Measurements from ENCODE around the gene PRXL2B. TPM values are rescaled to one million over a fixed set of nuclear protein-coding genes. Genes with fewer than 3 reads are reported as not detected.

PRXL2B gene
- total RNA-seq, 1 experiment from 2014 or later: 34.8 TPM

GRCh38 chr1:2558861-2559260, 27.7 kb upstream of the PRXL2B start:
- intact Hi-C loops (cut with micrococcal nuclease; ENCODE audit: unreplicated experiment): loop anchor here (10.0 kb wide), 1 partner anchor 866 kb away; no protein-coding TSS in a partner anchor
- Histone ChIP-seq H3K9me3 (ENCODE audit: low read depth, low read length, poor library complexity, severe bottlenecking) (no peaks in the 10 kb centered on the region), H3K4me3 (ENCODE audit: low read depth, low read length, poor library complexity, severe bottlenecking) (no peak overlapping the region), H3K27ac (ENCODE audit: low read depth, low read length, poor library complexity, severe bottlenecking) (no peak overlapping the region), H3K4me1 (ENCODE audit: insufficient read depth, low read length, poor library complexity, severe bottlenecking) (peaks cover 17% of the 10 kb centered on the region), H3K27me3 (replicated peaks; ENCODE audit: insufficient read depth, low read depth, low read length, poor library complexity) (no peaks in the 10 kb centered on the region), H3K36me3 (ENCODE audit: insufficient read depth, low read length, poor library complexity, severe bottlenecking) (no peaks in the 10 kb centered on the region)
- ChIA-PET POLR2A (ENCODE audit: low non-redundant PET) (no interaction called here), CTCF (no interaction called here)
- BruUV-seq (replicated peaks): no TSS peak
- TF ChIP-seq CTCF (conservative IDR thresholded peaks at IDR 0.05; ENCODE audit: low read depth, low read length): no peak
- TF ChIP-seq EZH2 (IDR thresholded peaks at IDR 0.05; ENCODE audit: borderline replicate concordance, low read depth, low read length, poor library complexity, severe bottlenecking): no peak
- DNase-seq (ENCODE audit: low spot score): no peak

- POLR2A ChIA-PET (ENCODE audit: low non-redundant PET): no interaction called here
Observed at GRCh38 chr1:2559509-2560298, 26.9 kb upstream of the PRXL2B start.

GRCh38 chr1:2560299-2561073, 26.1 kb upstream of the PRXL2B start:
- TF ChIP-seq CTCF (conservative IDR thresholded peaks at IDR 0.05; ENCODE audit: low read depth, low read length) (no peak), EZH2 (IDR thresholded peaks at IDR 0.05; ENCODE audit: borderline replicate concordance, low read depth, low read length, poor library complexity, severe bottlenecking) (no peak)
- intact Hi-C loops (cut with micrococcal nuclease; ENCODE audit: unreplicated experiment): no loop called here
- no peak overlapping the region for H3K4me3 ChIP-seq (ENCODE audit: low read depth, low read length, poor library complexity, severe bottlenecking)
- no peak overlapping the region for H3K27ac ChIP-seq (ENCODE audit: low read depth, low read length, poor library complexity, severe bottlenecking)
- POLR2A ChIA-PET (ENCODE audit: low non-redundant PET): no interaction called here
- BruUV-seq (replicated peaks): no TSS peak
- peaks cover 13% of the 10 kb centered on the region for H3K4me1 ChIP-seq (ENCODE audit: insufficient read depth, low read length, poor library complexity, severe bottlenecking)
- no peaks in the 10 kb centered on the region for H3K27me3 ChIP-seq (replicated peaks; ENCODE audit: insufficient read depth, low read depth, low read length, poor library complexity)
- no peaks in the 10 kb centered on the region for H3K36me3 ChIP-seq (ENCODE audit: insufficient read depth, low read length, poor library complexity, severe bottlenecking)
- CTCF ChIA-PET: no interaction called here
- no peak for DNase-seq (ENCODE audit: low spot score)
- H3K9me3 ChIP-seq (ENCODE audit: low read depth, low read length, poor library complexity, severe bottlenecking): no peaks in the 10 kb centered on the region

More at GRCh38 chr1:2559509-2560298, 26.9 kb upstream of the PRXL2B start:
- Histone ChIP-seq H3K4me1 (ENCODE audit: insufficient read depth, low read length, poor library complexity, severe bottlenecking) (peaks cover 17% of the 10 kb centered on the region), H3K9me3 (ENCODE audit: low read depth, low read length, poor library complexity, severe bottlenecking) (no peaks in the 10 kb centered on the region), H3K27me3 (replicated peaks; ENCODE audit: insufficient read depth, low read depth, low read length, poor library complexity) (no peaks in the 10 kb centered on the region), H3K36me3 (ENCODE audit: insufficient read depth, low read length, poor library complexity, severe bottlenecking) (no peaks in the 10 kb centered on the region), H3K27ac (ENCODE audit: low read depth, low read length, poor library complexity, severe bottlenecking) (no peak overlapping the region), H3K4me3 (ENCODE audit: low read depth, low read length, poor library complexity, severe bottlenecking) (no peak overlapping the region)
- intact Hi-C loops (cut with micrococcal nuclease; ENCODE audit: unreplicated experiment): loop anchor here (10.0 kb wide), 1 partner anchor 865 kb away; no protein-coding TSS in a partner anchor
- CTCF ChIA-PET: no interaction called here
- no TSS peak for BruUV-seq (replicated peaks)
- TF ChIP-seq CTCF (conservative IDR thresholded peaks at IDR 0.05; ENCODE audit: low read depth, low read length): no peak
- TF ChIP-seq EZH2 (IDR thresholded peaks at IDR 0.05; ENCODE audit: borderline replicate concordance, low read depth, low read length, poor library complexity, severe bottlenecking): no peak
- DNase-seq (ENCODE audit: low spot score): no peak
